Epithelial cell of esophagus (primary cell): ENCODE measurements around the gene RRAD.
A peak's percentile ranks its signal among the peaks of the same experiment; 100 is the strongest.

Experiments
- DNase-seq: peaks from one replicate; pipeline ENCODE4 v3.0.0; 2010; ENCODE audit warnings: low read depth
- H3K4me3 ChIP-seq: 2 replicates; pipeline ENCODE4 v1.5.1; 2011; ENCODE audit warnings: mild to moderate bottlenecking, low read length, control low read depth
- TF ChIP-seq, protein P1 (sequence below): IDR thresholded peaks from 2 replicates; pipeline ENCODE4 v1.5.1; 2011; ENCODE audit warnings: low read depth, mild to moderate bottlenecking, low read length, control low read depth, inconsistent platforms; ENCODE audit not compliant: insufficient read depth; ENCODE audit errors: missing control alignments

Gene RRAD

GRCh38 chr16:66902648-66903543 lies 22.4 kb downstream of the RRAD start:
- DNase-seq = peak; percentile 39
- TF ChIP-seq, protein P1, sequence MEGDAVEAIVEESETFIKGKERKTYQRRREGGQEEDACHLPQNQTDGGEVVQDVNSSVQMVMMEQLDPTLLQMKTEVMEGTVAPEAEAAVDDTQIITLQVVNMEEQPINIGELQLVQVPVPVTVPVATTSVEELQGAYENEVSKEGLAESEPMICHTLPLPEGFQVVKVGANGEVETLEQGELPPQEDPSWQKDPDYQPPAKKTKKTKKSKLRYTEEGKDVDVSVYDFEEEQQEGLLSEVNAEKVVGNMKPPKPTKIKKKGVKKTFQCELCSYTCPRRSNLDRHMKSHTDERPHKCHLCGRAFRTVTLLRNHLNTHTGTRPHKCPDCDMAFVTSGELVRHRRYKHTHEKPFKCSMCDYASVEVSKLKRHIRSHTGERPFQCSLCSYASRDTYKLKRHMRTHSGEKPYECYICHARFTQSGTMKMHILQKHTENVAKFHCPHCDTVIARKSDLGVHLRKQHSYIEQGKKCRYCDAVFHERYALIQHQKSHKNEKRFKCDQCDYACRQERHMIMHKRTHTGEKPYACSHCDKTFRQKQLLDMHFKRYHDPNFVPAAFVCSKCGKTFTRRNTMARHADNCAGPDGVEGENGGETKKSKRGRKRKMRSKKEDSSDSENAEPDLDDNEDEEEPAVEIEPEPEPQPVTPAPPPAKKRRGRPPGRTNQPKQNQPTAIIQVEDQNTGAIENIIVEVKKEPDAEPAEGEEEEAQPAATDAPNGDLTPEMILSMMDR = no peak
- no peak overlapping the region for H3K4me3 ChIP-seq

DNA sequence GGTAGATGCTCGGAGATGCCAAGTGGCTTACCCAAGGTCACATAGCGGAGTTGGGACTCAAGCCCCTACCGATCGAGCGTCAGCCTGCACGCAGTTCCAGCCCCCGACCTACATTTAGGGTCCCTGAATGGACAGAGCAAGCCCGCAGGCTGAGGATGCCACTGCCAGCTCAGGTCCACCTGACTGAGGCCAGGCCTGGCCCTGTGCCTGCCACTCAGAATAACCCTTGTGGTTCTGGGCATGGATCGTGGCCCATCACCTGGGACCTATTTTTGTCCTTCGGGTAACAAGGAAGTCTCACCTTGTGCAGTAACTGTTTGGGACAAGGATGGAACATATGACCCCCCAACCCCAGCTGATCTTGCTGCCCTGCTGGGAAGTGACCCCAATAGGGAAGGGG lies 23.7 kb downstream of the RRAD start:
- no peak overlapping the region for H3K4me3 ChIP-seq
- TF ChIP-seq, protein P1 = no peak
- DNase-seq = no peak

DNA sequence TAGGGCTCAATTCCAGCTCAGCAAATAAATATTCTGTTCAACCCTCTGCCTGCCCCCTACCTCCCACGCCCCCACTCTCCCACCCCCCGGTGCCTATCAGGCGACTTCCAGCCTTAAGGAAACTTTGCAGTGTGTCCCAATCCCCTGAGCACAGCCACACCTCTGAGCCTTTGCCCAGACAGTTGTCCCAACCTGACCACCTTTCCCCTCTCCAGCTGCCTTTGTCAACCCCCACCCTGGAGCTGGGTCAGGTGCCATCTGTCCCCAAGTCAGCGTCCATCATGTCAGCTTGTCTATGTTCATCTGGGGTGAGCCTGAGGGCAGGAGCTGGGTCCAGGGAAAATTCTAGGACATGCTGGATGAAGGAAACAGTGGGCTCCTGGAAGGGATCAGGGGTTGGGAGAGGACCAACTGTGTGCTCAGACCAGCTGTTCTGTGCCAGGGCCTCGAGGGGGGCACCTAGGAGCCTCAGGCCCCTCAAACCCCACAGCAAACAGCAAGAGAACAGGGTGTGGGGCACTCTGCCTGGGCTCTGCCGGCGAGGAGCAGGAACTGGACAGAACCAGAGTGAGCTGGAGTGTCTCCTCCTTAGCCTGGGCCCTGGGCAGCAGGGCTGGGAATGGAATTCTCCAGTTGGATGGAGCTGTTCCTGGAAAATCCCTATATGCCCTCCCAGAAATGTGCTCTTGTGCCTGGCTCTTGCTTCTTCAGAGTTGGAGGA lies 24.5 kb downstream of the RRAD start:
- TF ChIP-seq, protein P1 = no peak
- no peak for DNase-seq
- H3K4me3 ChIP-seq = no peak overlapping the region

DNA sequence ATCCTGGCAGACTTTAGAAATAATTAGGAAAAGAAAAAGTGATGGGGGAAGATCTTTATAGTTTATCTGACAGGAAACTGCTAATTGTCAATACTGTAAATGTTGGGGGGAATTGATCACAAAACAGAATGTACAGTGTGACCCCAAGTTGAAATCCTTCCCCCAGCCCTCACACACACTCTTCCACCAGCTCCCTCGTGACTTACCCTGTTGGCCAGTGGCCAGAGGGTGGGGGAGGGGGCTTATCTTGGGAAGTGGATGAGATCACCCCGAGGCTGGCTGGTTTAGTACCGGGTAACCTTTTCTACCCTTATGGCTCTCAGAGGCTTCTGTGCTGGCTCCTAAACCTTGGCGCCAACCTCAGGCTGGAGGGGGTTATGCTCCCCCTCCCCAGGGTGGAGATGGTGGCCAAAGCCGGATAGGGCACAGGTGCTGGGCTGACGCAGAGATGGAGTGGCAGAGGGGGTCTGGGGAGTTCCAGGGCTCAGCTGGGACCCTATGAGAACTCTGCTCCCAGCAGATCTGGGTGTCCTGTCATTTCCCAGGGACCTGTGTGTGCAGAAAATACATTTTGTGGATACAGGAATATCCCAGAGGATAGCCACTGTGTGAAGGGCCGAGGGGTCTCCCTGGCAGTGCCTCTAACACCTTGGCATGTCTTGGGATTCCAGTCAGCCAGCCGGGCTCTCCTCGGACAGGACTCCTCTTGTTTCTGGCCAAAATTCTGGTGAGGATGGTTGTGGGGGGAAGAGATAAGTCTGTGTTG lies 25.2 kb downstream of the RRAD start:
- no peak overlapping the region for H3K4me3 ChIP-seq
- TF ChIP-seq, protein P1 = no peak
- DNase-seq = peak; percentile 81

DNA sequence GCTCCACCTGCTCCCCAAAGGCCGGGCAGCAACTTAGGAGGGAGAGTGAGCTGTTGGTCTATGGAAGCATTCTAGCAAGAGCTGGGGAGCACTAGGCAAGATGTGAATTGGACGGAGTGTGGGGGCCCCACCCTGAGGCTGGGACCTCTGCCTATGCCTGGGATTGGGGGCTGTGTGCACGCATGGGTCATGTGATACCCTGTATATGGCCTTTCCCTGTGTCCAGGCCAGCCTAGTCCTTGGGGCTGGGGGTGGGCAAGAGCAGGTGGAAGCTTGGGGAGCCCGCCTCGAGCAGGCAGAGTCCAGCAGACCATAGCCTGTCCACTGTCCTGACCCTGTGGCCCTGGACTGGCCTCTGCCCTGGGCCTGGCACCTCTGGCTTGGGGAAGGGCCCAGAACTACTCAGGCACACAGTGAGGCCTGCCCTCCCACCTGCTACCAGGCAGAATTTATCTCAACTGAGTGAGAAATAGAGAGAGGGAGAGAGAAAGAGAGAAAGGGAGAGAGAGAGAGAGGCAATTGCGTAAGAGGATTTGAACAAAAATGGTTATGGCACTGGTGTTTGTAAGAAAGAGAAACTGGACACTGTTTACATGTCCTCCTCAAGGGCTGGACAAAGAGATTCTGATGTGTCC lies 25.9 kb downstream of the RRAD start:
- TF ChIP-seq, protein P1 = no peak
- DNase-seq = no peak
- no peak overlapping the region for H3K4me3 ChIP-seq

DNA sequence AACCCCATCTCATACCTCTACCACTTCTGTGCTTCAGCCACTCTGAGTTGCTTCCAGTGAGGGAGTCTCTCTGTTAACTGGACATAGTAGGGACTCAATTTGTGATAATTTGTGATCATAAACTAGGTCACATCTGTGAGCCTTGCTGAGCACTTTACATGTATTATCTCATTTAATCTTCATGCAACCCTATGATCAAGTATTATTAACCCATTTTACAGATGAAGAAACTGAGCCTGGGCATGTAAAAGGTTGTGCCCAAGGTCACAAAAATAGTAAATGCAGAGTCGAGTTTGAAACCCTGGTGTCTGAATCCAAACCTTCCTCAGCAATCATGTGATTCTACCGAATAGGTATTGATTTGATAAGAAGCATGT lies 26.4 kb downstream of the RRAD start:
- no peak for DNase-seq

More for the DNA sequence above, 26.4 kb downstream of the RRAD start:
- TF ChIP-seq, protein P1 = no peak
- H3K4me3 ChIP-seq = no peak overlapping the region
